ENCODE data around the gene TRMT61A. TPM values are rescaled to one million over a fixed set of nuclear protein-coding genes. Genes with fewer than 3 reads are reported as not detected.

Gene TRMT61A
- total and polyA plus RNA-seq, 9 of the 15 experiments (the other 6 are each of a cell fraction or from before 2014, with no cell fraction given), result 0.10 to 24.8 (median 5.1) TPM

GRCh38 chr14:103561381-103562178, 32.6 kb downstream of the TRMT61A start (continued):
- TF ChIP-seq TEAD1 (CRISPR knock-in tag; IDR thresholded peaks at IDR 0.05) (0 out of 4 replicates have a peak, but pooled peaks of 1 of the 2 experiments have one; percentile 38), KDM5B (IDR thresholded peaks at IDR 0.05; ENCODE audit: insufficient replicate concordance, low read depth, low read length) (no peak), SREBF1 (IDR thresholded peaks at IDR 0.05; ENCODE audit: borderline replicate concordance, low read depth, low read length) (no peak), RUNX1 (IDR thresholded peaks at IDR 0.05; ENCODE audit: low read depth) (no peak), PTRF (tag; IDR thresholded peaks at IDR 0.05) (no peak), ZZZ3 (IDR thresholded peaks at IDR 0.05) (no peak), RFX1 (IDR thresholded peaks at IDR 0.05) (peak; percentile 74), THAP7 (CRISPR knock-in tag; IDR thresholded peaks at IDR 0.05) (no peak), SPI1 (IDR thresholded peaks at IDR 0.05; ENCODE audit: borderline replicate concordance, low read depth, low read length) (peak; percentile 36; the same call in 1 of the 2 replicates), ZNF639 (CRISPR knock-in tag; conservative IDR thresholded peaks at IDR 0.05 in 1 of 2, IDR thresholded peaks at IDR 0.05 in 1 of 2) (no peak), CREM (IDR thresholded peaks at IDR 0.05; ENCODE audit: low read depth) (peak; percentile 39), HDAC8 (tag; IDR thresholded peaks at IDR 0.05) (no peak), JUN (IDR thresholded peaks at IDR 0.05; ENCODE audit: borderline replicate concordance, low read depth, low read length) (no peak), JUN (CRISPR knock-in tag; IDR thresholded peaks at IDR 0.05; ENCODE audit: borderline replicate concordance) (no peak), MAFK (IDR thresholded peaks at IDR 0.05; ENCODE audit: low read length) (no peak), CHCHD3 (CRISPR knock-in tag; IDR thresholded peaks at IDR 0.05) (no peak), HMGN3 (IDR thresholded peaks at IDR 0.05; ENCODE audit: borderline replicate concordance, extremely low read depth, insufficient read length, low read depth, low read length) (no peak), PHB (CRISPR knock-in tag; IDR thresholded peaks at IDR 0.05) (no peak), EZH2 (IDR thresholded peaks at IDR 0.05; ENCODE audit: borderline replicate concordance, low read depth, low read length) (no peak), ZNF778 (CRISPR knock-in tag; IDR thresholded peaks at IDR 0.05) (no peak), HDAC2 (IDR thresholded peaks at IDR 0.05) (no peak), MYC (IDR thresholded peaks at IDR 0.05; ENCODE audit: low read depth, low read length) (no peak), MYC (CRISPR knock-in tag; IDR thresholded peaks at IDR 0.05; ENCODE audit: borderline replicate concordance, low read depth) (no peak), EGR1 (conservative IDR thresholded peaks at IDR 0.05) (0 out of 2 replicates have a peak, but pooled peaks have one; percentile 17), XRCC3 (IDR thresholded peaks at IDR 0.05) (no peak), ZNF282 (CRISPR knock-in tag; IDR thresholded peaks at IDR 0.05) (no peak)
- TF ChIP-seq, protein P1, sequence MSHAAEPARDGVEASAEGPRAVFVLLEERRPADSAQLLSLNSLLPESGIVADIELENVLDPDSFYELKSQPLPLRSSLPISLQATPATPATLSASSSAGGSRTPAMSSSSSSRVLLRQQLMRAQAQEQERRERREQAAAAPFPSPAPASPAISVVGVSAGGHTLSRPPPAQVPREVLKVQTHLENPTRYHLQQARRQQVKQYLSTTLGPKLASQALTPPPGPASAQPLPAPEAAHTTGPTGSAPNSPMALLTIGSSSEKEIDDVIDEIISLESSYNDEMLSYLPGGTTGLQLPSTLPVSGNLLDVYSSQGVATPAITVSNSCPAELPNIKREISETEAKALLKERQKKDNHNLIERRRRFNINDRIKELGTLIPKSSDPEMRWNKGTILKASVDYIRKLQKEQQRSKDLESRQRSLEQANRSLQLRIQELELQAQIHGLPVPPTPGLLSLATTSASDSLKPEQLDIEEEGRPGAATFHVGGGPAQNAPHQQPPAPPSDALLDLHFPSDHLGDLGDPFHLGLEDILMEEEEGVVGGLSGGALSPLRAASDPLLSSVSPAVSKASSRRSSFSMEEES (CRISPR knock-in tag; IDR thresholded peaks at IDR 0.05), result no peak

Measured in K562 (cell line).